ENCODE data around the gene CXXC4.

Gene CXXC4

DNA sequence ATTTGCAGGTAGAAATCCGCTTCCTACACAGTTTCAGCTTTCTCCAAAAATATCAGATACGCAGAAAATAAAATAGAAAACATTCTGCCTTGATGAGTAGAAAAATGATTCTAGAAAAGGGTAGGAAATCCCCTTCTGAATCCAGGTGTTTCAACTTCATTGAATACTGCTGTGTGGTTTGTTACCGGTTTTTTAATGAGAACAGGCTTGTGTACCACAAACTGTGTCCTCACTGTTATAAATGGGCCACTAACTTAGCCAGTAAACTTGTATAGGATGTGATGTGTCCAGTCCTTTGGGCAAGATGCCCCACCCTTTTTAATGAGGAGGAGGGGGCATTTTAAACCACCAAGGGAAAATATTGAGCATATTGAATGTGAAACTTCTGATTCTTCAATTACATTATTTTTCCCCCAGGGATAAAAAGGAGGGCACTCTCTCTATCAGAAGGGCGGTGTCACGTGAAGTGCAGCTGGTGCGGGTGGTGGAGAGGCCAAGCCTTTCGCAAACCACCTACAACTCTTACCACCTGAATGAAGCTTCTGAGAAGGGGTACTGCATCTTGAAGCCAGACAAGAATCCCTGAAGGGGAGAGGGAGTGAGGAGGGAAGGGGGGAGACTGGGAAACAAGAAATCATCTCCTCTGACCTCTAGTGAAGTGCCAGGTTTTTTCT lies 4.5 kb downstream of the CXXC4 start:
- TF ChIP-seq, protein P1, sequence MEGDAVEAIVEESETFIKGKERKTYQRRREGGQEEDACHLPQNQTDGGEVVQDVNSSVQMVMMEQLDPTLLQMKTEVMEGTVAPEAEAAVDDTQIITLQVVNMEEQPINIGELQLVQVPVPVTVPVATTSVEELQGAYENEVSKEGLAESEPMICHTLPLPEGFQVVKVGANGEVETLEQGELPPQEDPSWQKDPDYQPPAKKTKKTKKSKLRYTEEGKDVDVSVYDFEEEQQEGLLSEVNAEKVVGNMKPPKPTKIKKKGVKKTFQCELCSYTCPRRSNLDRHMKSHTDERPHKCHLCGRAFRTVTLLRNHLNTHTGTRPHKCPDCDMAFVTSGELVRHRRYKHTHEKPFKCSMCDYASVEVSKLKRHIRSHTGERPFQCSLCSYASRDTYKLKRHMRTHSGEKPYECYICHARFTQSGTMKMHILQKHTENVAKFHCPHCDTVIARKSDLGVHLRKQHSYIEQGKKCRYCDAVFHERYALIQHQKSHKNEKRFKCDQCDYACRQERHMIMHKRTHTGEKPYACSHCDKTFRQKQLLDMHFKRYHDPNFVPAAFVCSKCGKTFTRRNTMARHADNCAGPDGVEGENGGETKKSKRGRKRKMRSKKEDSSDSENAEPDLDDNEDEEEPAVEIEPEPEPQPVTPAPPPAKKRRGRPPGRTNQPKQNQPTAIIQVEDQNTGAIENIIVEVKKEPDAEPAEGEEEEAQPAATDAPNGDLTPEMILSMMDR (IDR thresholded peaks at IDR 0.05; ENCODE audit: low read depth, low read length) = no peak
- no peak for DNase-seq (ENCODE audit: extremely low read depth, low read depth)

DNA sequence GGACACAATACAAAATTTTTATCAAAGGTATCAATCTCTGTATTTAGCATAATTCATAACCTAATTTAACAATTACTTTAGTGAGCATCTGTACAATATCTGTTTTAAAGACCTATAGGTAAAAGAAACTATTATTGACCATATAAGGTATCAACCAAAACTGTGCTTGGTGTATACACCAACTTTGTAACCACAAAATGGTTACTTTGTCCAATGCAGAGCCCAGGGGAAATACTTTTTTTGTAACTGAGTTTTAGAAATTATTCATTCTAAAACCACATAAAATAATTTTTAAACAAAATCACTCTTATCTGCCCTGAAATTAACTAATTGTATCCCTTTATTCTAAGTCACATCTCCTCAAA lies 5.0 kb downstream of the CXXC4 start:
- TF ChIP-seq, protein P1 (IDR thresholded peaks at IDR 0.05; ENCODE audit: low read depth, low read length) = no peak
- no peak for DNase-seq (ENCODE audit: extremely low read depth, low read depth)

DNA sequence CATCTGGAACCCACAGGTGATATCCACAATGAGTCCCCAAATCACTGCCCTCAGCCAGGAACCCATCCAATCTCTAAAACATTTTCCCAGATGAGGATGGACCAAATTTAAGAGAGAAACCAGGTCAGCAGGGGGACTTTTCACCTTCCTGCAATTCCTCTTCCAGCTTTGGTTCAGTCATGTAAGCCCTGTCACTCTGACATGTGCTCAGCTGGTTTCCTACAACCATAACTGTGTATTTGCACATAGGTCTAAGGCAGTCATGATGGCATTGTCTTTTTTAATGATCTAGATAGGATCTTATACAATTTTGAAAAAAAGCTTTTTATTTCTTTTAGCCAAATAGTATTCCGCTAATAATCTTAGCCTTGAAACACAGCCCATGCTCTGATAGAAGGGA lies 6.5 kb downstream of the CXXC4 start:
- TF ChIP-seq, protein P1 (IDR thresholded peaks at IDR 0.05; ENCODE audit: low read depth, low read length) = no peak
- no peak for DNase-seq (ENCODE audit: extremely low read depth, low read depth)

DNA sequence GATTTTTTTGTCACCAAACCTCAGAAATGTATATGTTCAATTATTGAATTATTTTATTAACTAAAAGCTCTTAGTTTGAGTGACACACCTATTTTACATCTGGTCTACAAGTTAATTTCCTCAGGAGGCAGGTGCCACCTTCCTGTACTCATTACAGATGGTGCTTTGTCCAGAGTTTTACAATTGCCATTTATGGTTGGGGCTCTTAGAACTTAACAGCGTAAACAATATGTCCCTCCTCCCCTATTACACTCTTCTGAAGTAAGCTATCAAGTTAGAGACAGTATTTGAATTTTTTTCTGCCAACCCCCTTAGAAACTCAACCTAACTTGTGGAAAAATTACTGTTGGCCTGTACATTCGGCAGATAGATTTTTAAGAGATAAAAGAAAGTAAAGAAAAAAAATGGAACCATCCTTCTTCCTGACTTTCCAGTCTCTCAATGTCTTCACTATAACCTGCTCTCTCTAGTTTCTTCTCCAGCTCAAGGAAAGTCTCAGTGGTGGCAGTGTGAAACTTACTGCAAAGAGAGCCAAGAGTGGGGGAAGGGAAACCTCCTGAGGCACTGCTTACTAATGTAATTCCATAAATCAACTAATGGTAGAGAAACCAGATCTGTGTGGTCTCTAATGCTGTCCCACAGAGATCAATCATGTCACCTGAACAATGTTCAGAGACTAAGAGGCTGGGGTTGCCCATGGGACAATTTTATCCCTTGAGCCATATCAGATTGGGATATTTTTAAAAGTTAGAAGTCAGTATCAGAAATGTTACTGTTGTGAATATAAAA lies 7.8 kb downstream of the CXXC4 start:
- TF ChIP-seq, protein P1 (IDR thresholded peaks at IDR 0.05; ENCODE audit: low read depth, low read length) = no peak
- DNase-seq (ENCODE audit: extremely low read depth, low read depth) = no peak

DNA sequence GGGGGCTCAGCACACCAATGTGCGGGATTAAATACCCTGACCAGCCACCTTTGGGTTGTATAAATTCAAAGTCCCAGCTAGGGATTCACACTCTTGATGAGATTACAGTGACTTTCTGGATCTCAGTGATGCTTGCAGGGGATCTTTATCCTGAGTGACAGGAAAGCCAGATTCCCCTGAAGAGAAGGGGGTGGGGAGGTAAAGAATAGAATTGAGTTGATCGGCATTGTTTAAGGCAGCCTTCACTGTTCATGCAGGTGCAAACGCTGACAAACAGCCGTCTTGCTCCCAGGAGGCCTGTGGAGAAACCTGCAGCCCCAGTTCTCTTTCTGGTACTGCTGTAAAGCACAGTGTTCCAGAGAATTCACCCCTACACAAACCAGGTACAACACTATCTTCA lies 19.0 kb downstream of the CXXC4 start:
- TF ChIP-seq, protein P1 (IDR thresholded peaks at IDR 0.05; ENCODE audit: low read depth, low read length) = no peak
- DNase-seq (ENCODE audit: extremely low read depth, low read depth) = no peak

DNA sequence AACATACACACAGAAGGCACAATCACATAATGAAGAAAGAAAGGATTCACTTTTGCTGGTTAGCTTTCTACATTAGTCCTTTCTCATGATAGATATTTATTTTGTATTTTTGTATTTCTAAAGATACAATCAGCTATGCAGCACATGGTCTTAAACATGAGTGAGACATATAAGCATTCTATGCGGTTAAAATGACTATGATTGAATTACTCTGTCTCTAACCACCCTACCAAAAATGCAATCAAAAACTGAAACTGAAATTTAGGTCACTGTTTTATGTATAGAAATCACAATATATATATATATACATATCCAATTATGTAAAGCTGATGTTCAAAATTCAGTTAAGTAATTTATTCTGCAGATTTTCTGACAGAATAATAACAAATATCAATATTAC lies 21.9 kb downstream of the CXXC4 start:
- TF ChIP-seq, protein P1 (IDR thresholded peaks at IDR 0.05; ENCODE audit: low read depth, low read length) = no peak
- DNase-seq (ENCODE audit: extremely low read depth, low read depth) = no peak

DNA sequence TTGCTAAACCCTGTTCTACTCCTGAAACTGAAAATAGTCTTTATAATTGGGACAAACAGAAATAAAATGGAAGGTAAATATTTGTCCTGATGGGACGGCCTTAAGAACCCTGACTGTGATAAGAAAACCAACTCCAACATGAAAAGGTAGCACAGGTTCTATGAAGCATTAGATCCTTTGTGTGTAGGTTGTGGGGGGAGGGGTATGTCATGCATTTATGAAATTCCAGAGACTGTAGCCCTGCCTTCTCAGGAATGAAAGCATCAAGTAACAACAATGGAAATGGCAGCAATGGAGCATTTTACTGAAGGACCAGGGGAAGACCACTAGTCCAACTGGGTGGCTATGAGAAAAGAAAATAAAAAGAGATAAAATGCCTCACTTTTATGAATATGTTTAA lies 23.9 kb downstream of the CXXC4 start:
- TF ChIP-seq, protein P1 (IDR thresholded peaks at IDR 0.05; ENCODE audit: low read depth, low read length) = no peak
- no peak for DNase-seq (ENCODE audit: extremely low read depth, low read depth)

All from AG09319 (cell line).